Activated CD8-positive, alpha-beta T cell treated with anti-CD3 and anti-CD28 coated beads for 36 hours (primary cell): ENCODE results near the gene MAPK9. TPM values are rescaled to one million over a fixed set of nuclear protein-coding genes. Genes with fewer than 3 reads are reported as not detected.

Experiments
- ATAC-seq: fragments of 200-7000 bp; cut with Tn5 transposase; one replicate; pipeline ENCODE4 v1.10.0; 2021; ENCODE audit warnings: mild to moderate bottlenecking, moderate library complexity
- CTCF ChIA-PET: fragments of 350-600 bp; sonication (Branson Sonifier 250); formaldehyde crosslinking; loops from one replicate; lab custom pipeline; 2021; ENCODE audit warnings: antibody characterized with exemption; lab: Charles Lee
- POLR2A ChIA-PET: fragments of 350-600 bp; sonication (Branson Sonifier 250); formaldehyde crosslinking; loops from one replicate; lab custom pipeline; 2021; ENCODE audit warnings: antibody characterized with exemption; lab: Charles Lee
- DNase-seq: peaks from one replicate; pipeline ENCODE4 v3.0.0-alpha.2; 2020
- H3K27ac Mint-ChIP-seq: one replicate; pipeline ENCODE4 v1.8.0; 2021; ENCODE audit warnings: mild to moderate bottlenecking, mixed read lengths
- H3K27me3 Mint-ChIP-seq: one replicate; pipeline ENCODE4 v1.8.0; 2021; ENCODE audit warnings: mixed read lengths
- H3K36me3 Mint-ChIP-seq: one replicate; pipeline ENCODE4 v1.8.0; 2021; ENCODE audit warnings: low read depth, mixed read lengths
- H3K4me1 Mint-ChIP-seq: one replicate; pipeline ENCODE4 v1.8.0; 2021; ENCODE audit warnings: low read depth, mixed read lengths
- H3K4me3 Mint-ChIP-seq: one replicate; pipeline ENCODE4 v1.8.0; 2021; ENCODE audit warnings: mild to moderate bottlenecking, moderate library complexity, mixed read lengths
- H3K9me3 Mint-ChIP-seq: one replicate; pipeline ENCODE4 v1.8.0; 2021; ENCODE audit warnings: mixed read lengths
- intact Hi-C: fragments of 100-400 bp; cut with micrococcal nuclease; formaldehyde crosslinking; loops from one replicate; pipeline ENCODE4 v1.10.0; 2022
- total RNA-seq, 2 experiments: library from RNA; stranded (reverse); gene quantifications; one replicate each; pipeline ENCODE4 v1.2.3, GENCODE V29; 2021
- TF ChIP-seq, protein P1 (sequence below): fragments of 200-600 bp; IDR thresholded peaks from one replicate; pipeline ENCODE4 v1.8.0; 2022; ENCODE audit warnings: antibody characterized with exemption, mild to moderate bottlenecking

The MAPK9 gene
- total RNA-seq, 2 experiments from 2014 or later: 31.8 to 33.2 TPM

DNA sequence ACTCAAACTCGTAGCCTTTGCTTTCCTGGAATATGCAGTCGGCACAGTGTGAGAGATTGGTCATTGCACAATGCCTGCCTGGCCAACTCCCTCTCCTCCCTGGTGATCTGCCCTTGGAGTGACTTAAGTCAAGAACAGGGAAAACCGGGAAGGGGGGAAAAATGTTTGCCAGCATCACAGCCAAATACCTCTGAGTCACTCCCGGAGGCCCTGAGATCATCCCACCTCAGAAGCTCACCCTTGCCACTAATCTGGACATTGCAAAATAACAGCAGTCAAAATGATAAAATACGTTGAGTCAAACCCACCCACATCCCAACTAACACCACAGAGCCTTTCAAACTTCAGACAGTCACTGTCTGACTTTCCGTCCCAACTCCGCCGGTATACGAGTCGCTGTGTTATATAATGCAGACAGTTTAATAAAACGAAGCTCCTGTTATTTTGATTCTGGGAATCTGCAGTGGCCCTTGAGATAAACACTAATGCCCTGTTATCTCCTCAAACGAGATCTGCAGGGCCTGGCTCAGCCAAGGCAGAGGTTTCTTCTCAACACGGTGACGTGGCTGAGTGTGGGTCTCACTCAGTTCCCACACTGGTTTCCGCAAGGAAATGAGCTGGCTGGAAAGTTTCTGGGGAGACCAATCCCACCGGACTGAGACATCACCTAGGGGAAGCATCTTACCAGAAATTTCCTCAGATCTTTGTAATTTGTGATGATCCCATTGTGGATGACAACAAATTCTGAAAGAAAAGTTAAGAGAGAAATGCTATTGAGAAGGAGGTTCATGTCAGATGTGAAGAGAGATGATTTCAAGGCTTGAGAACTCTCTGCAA is 39.1 kb upstream of the MAPK9 start:
- ATAC-seq: no peak
- intact Hi-C loops: no loop called here
- TF ChIP-seq, protein P1, sequence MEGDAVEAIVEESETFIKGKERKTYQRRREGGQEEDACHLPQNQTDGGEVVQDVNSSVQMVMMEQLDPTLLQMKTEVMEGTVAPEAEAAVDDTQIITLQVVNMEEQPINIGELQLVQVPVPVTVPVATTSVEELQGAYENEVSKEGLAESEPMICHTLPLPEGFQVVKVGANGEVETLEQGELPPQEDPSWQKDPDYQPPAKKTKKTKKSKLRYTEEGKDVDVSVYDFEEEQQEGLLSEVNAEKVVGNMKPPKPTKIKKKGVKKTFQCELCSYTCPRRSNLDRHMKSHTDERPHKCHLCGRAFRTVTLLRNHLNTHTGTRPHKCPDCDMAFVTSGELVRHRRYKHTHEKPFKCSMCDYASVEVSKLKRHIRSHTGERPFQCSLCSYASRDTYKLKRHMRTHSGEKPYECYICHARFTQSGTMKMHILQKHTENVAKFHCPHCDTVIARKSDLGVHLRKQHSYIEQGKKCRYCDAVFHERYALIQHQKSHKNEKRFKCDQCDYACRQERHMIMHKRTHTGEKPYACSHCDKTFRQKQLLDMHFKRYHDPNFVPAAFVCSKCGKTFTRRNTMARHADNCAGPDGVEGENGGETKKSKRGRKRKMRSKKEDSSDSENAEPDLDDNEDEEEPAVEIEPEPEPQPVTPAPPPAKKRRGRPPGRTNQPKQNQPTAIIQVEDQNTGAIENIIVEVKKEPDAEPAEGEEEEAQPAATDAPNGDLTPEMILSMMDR: no peak
- Mint-ChIP-seq H3K4me3 (no peak overlapping the region), H3K27ac (no peak overlapping the region), H3K4me1 (peaks cover 2% of the 10 kb centered on the region), H3K27me3 (peaks cover 16% of the 10 kb centered on the region), H3K9me3 (no peaks in the 10 kb centered on the region), H3K36me3 (no peaks in the 10 kb centered on the region)
- POLR2A ChIA-PET: interaction anchor here (1.0 kb wide), 1 partner anchor 38 kb away, joined by 3 read pairs; no protein-coding TSS in a partner anchor
- DNase-seq: no peak
- CTCF ChIA-PET: interaction anchor here (0.7 to 2.8 kb wide), 6 partner anchors 12 to 908 kb away, joined by 3 to 15 read pairs (median 3); partner anchors contain the start of gene RASGEF1C

DNA sequence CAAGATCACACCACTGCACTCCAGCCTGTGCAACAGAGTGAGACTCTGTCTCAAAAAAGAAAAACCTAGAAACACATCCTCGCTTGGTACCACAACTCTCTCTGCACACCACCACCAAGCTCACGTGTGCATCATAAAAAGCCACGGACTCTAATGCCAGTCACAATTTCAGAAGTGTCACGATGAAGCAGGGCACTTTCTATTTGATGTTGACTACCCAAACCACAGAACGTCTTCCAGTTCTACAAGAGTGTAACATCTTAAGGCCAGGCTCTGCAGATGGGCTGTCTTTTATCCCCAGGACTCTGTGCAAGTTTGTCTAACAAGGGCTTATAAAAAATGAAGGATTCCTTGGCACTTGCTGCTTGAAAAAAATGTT is 38.4 kb upstream of the MAPK9 start:
- intact Hi-C loops: no loop called here
- H3K4me3 Mint-ChIP-seq: no peak overlapping the region
- ChIA-PET POLR2A (no interaction called here), CTCF (interaction anchor here (0.8 to 3.2 kb wide), 3 partner anchors 13 to 130 kb away, joined by 3 to 43 read pairs (median 5); no protein-coding TSS in a partner anchor)
- ATAC-seq: no peak
- peaks cover 16% of the 10 kb centered on the region for H3K27me3 Mint-ChIP-seq
- no peak overlapping the region for H3K27ac Mint-ChIP-seq
- TF ChIP-seq, protein P1: no peak
- no peaks in the 10 kb centered on the region for H3K9me3 Mint-ChIP-seq
- H3K4me1 Mint-ChIP-seq: peaks cover 2% of the 10 kb centered on the region
- DNase-seq: no peak
- H3K36me3 Mint-ChIP-seq: no peaks in the 10 kb centered on the region

DNA sequence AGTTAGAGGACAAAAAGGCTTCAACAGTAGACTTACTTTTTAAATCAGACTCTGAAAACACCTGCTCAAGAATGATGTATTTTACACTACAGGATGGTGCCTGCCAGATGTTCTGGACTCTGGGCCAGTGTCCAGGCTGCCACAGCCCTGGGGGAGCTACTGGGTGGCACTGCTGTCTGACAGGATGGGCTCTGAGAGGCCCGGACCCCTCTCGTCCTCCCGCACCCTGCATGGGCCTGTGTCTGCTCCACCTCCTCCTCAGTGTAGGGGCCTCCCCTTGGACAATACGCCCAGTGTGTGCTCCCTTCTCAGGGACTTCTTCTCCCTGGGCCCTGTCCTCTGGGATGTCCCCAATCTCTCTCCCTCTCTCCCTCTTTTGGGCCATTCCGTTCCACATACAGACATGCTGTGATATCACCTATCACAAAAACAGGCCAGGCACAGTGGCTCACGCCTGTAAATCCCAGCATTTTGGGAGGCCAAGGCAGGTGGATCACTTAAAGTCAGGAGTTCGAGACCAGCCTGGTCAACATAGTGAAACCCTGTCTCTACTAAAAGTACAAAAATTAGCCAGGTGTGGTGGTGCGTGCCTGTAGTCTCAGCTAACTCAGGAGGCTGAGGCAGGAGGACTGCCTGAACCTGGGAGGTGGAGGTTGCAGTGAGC is 37.9 kb upstream of the MAPK9 start:
- H3K4me1 Mint-ChIP-seq: peaks cover 2% of the 10 kb centered on the region
- H3K36me3 Mint-ChIP-seq: no peaks in the 10 kb centered on the region
- TF ChIP-seq, protein P1: no peak
- POLR2A ChIA-PET: no interaction called here
- no peaks in the 10 kb centered on the region for H3K9me3 Mint-ChIP-seq
- H3K27ac Mint-ChIP-seq: no peak overlapping the region
- no peak for DNase-seq
- CTCF ChIA-PET: interaction anchor here (0.8 to 3.2 kb wide), 11 partner anchors 14 to 277 kb away, joined by 3 to 43 read pairs (median 6); no protein-coding TSS in a partner anchor
- H3K4me3 Mint-ChIP-seq: no peak overlapping the region
- intact Hi-C loops: no loop called here
- ATAC-seq: no peak
- H3K27me3 Mint-ChIP-seq: peaks cover 16% of the 10 kb centered on the region

DNA sequence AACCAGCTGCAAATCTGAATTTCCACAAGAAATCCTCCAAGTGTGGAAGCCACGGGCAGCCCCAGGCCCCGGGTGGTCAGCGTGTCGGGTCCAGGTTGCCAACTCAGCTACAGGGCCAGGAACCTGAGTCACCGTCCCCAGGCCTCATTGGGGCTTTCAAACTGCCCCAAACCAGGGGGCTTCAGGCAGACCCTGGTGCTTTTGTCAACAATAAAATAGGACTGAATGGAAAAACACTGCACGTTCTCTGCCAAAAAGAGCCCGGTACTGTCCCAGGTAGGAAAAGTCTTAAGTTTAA is 37.2 kb upstream of the MAPK9 start:
- ATAC-seq (no peak), DNase-seq (no peak)
- Mint-ChIP-seq H3K27me3 (peaks cover 12% of the 10 kb centered on the region), H3K9me3 (no peaks in the 10 kb centered on the region), H3K4me1 (peaks cover 2% of the 10 kb centered on the region), H3K27ac (no peak overlapping the region), H3K36me3 (no peaks in the 10 kb centered on the region), H3K4me3 (no peak overlapping the region)
- ChIA-PET POLR2A (interaction anchor here (1.0 kb wide), 1 partner anchor 23 kb away, joined by 3 read pairs; no protein-coding TSS in a partner anchor), CTCF (interaction anchor here (0.6 to 3.2 kb wide), 43 partner anchors 9 to 502 kb away, joined by 3 to 61 read pairs (median 4); partner anchors contain the start of genes GFPT2, MAPK9, RASGEF1C and SCGB3A1)
- intact Hi-C loops: no loop called here
- TF ChIP-seq, protein P1: no peak
